ENCODE measurements around the gene RRP1B.

DNA sequence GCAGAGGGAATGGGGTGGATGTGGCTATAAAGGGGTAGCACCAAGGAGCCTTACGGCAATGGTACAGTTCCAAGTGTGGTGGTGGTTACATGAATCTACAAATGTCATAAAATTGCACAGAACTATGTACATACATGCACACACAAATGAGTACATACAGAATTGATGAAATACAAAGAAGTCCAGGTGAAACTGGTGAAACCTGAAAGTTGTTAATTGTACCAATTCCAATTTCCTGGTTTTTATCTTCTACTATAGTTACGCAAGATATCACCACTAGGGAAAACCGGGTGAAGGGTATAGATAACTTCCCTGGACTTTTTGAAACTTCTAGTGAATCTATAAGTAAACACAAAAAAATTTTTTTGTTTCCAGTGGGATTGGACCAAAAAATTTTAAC is 19.0 kb upstream of the RRP1B start:
- TF ChIP-seq CTCF (IDR thresholded peaks at IDR 0.05): no peak
- no peak for TF ChIP-seq POLR2A (IDR thresholded peaks at IDR 0.05)
